ENCODE results near the gene CHKB. TPM values are rescaled to one million over a fixed set of nuclear protein-coding genes. Genes with fewer than 3 reads are reported as not detected.

CHKB gene
- total and polyA plus RNA-seq, 2 of the 8 experiments (the other 6 are each of a cell fraction or from before 2014, with no cell fraction given): 27.9 to 42.2 TPM

- TF ChIP-seq HDAC2 (IDR thresholded peaks at IDR 0.05; ENCODE audit: borderline replicate concordance in 1 of 2, low read depth in 2 of 2, low read length in 2 of 2) (no peak), RBBP5 (IDR thresholded peaks at IDR 0.05; ENCODE audit: borderline replicate concordance, low read depth, low read length) (no peak), CEBPB (IDR thresholded peaks at IDR 0.05; ENCODE audit: low read depth, low read length) (no peak)
- TF ChIP-seq, protein P1, sequence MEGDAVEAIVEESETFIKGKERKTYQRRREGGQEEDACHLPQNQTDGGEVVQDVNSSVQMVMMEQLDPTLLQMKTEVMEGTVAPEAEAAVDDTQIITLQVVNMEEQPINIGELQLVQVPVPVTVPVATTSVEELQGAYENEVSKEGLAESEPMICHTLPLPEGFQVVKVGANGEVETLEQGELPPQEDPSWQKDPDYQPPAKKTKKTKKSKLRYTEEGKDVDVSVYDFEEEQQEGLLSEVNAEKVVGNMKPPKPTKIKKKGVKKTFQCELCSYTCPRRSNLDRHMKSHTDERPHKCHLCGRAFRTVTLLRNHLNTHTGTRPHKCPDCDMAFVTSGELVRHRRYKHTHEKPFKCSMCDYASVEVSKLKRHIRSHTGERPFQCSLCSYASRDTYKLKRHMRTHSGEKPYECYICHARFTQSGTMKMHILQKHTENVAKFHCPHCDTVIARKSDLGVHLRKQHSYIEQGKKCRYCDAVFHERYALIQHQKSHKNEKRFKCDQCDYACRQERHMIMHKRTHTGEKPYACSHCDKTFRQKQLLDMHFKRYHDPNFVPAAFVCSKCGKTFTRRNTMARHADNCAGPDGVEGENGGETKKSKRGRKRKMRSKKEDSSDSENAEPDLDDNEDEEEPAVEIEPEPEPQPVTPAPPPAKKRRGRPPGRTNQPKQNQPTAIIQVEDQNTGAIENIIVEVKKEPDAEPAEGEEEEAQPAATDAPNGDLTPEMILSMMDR (IDR thresholded peaks at IDR 0.05; ENCODE audit: control extremely low read depth in 1 of 3, insufficient read depth in 1 of 3, low read depth in 1 of 3, low read length in 3 of 3): no peak
Measured at GRCh38 chr22:50544746-50545253, 37.8 kb downstream of the CHKB start (continued).
